Muscle layer of duodenum (tissue), 2 donors: ENCODE results near the gene TADA3.

ENCODE experiments used
- H3K27ac ChIP-seq: one replicate; pipeline ENCODE4 v1.7.0; 2013; ENCODE audit warnings: mild to moderate bottlenecking, low read length
- H3K27me3 ChIP-seq: one replicate; pipeline ENCODE4 v1.7.0; 2013; ENCODE audit warnings: low read depth, mild to moderate bottlenecking, control low read depth, low read length
- H3K36me3 ChIP-seq, 2 donors: one replicate each; pipeline ENCODE4 v1.7.0; 2013; ENCODE audit warnings: low read length in 2 of 2, control low read depth in 1 of 2, mild to moderate bottlenecking in 1 of 2; ENCODE audit not compliant: insufficient read depth in 2 of 2, control insufficient read depth in 1 of 2
- H3K4me1 ChIP-seq, 2 donors: one replicate each; pipeline ENCODE4 v1.7.0; 2013; ENCODE audit warnings: low read length in 2 of 2, mild to moderate bottlenecking in 2 of 2, control low read depth in 1 of 2, moderate library complexity in 1 of 2; ENCODE audit not compliant: insufficient read depth in 2 of 2, control insufficient read depth in 1 of 2
- H3K4me3 ChIP-seq, 2 donors: one replicate each; pipeline ENCODE4 v1.7.0; 2013; ENCODE audit warnings: low read length in 2 of 2, low read depth in 1 of 2, mild to moderate bottlenecking in 1 of 2
- H3K9me3 ChIP-seq, 2 donors: one replicate each; pipeline ENCODE4 v1.7.0; 2013; ENCODE audit warnings: low read length in 2 of 2, control low read depth in 1 of 2, mild to moderate bottlenecking in 1 of 2; ENCODE audit not compliant: control insufficient read depth in 1 of 2
- donor health status: healthy.

The TADA3 gene

GRCh38 chr3:9808345-9809037 lies 16.2 kb upstream of the TADA3 start:
- Histone ChIP-seq H3K9me3 (no peaks in the 10 kb centered on the region), H3K27ac (peak overlapping the region; percentile 78), H3K4me1 (peaks cover 0 to 8% of the 10 kb centered on the region in 2 donors), H3K36me3 (peaks cover 29 to 50% of the 10 kb centered on the region in 2 donors), H3K4me3 (no peak overlapping the region), H3K27me3 (no peaks in the 10 kb centered on the region)

- Histone ChIP-seq H3K36me3 (peaks cover 31 to 52% of the 10 kb centered on the region in 2 donors), H3K27ac (no peak overlapping the region), H3K9me3 (no peaks in the 10 kb centered on the region), H3K4me3 (no peak overlapping the region), H3K4me1 (peaks cover 0 to 8% of the 10 kb centered on the region in 2 donors), H3K27me3 (no peaks in the 10 kb centered on the region)
These were observed 15.7 kb upstream of the TADA3 start for GRCh38 chr3:9807981-9808344.

- Histone ChIP-seq H3K36me3 (peaks cover 32 to 53% of the 10 kb centered on the region in 2 donors), H3K27ac (no peak overlapping the region), H3K4me1 (peaks cover 0 to 8% of the 10 kb centered on the region in 2 donors), H3K27me3 (no peaks in the 10 kb centered on the region), H3K4me3 (no peak overlapping the region), H3K9me3 (no peaks in the 10 kb centered on the region)
These were observed 14.7 kb upstream of the TADA3 start for GRCh38 chr3:9806688-9807589.

- H3K27ac ChIP-seq: no peak overlapping the region
- H3K4me3 ChIP-seq: no peak overlapping the region
- H3K27me3 ChIP-seq: no peaks in the 10 kb centered on the region
- H3K4me1 ChIP-seq: peaks cover 0 to 8% of the 10 kb centered on the region in 2 donors
- no peaks in the 10 kb centered on the region for H3K9me3 ChIP-seq
- H3K36me3 ChIP-seq: peaks cover 38 to 61% of the 10 kb centered on the region in 2 donors
These were observed 13.9 kb upstream of the TADA3 start for GRCh38 chr3:9806137-9806536.

- Histone ChIP-seq H3K4me3 (no peak overlapping the region), H3K36me3 (peaks cover 47 to 73% of the 10 kb centered on the region in 2 donors), H3K27me3 (no peaks in the 10 kb centered on the region), H3K27ac (no peak overlapping the region), H3K9me3 (no peaks in the 10 kb centered on the region), H3K4me1 (no peaks in the 10 kb centered on the region)
These were observed 12.7 kb upstream of the TADA3 start for GRCh38 chr3:9804996-9805395.

GRCh38 chr3:9803494-9803893 lies 11.2 kb upstream of the TADA3 start:
- no peaks in the 10 kb centered on the region for H3K27me3 ChIP-seq
- H3K4me1 ChIP-seq: no peaks in the 10 kb centered on the region
- no peaks in the 10 kb centered on the region for H3K9me3 ChIP-seq
- peaks cover 57 to 86% of the 10 kb centered on the region in 2 donors for H3K36me3 ChIP-seq
- H3K4me3 ChIP-seq: no peak overlapping the region
- H3K27ac ChIP-seq: no peak overlapping the region

- Histone ChIP-seq H3K27ac (no peak overlapping the region), H3K27me3 (no peaks in the 10 kb centered on the region), H3K4me3 (no peak overlapping the region), H3K4me1 (peaks cover 0 to 9% of the 10 kb centered on the region in 2 donors), H3K9me3 (no peaks in the 10 kb centered on the region), H3K36me3 (peaks cover 64 to 78% of the 10 kb centered on the region in 2 donors)
These were observed 8.3 kb upstream of the TADA3 start for GRCh38 chr3:9800529-9800928.

- H3K4me3 ChIP-seq: no peak overlapping the region
- peaks cover 0 to 28% of the 10 kb centered on the region in 2 donors for H3K4me1 ChIP-seq
- no peak overlapping the region for H3K27ac ChIP-seq
- H3K27me3 ChIP-seq: no peaks in the 10 kb centered on the region
- peaks cover 39 to 50% of the 10 kb centered on the region in 2 donors for H3K36me3 ChIP-seq
- H3K9me3 ChIP-seq: no peaks in the 10 kb centered on the region
These were observed 5.1 kb upstream of the TADA3 start for GRCh38 chr3:9797196-9797945.

- H3K9me3 ChIP-seq: no peaks in the 10 kb centered on the region
- H3K27ac ChIP-seq: no peak overlapping the region
- no peak overlapping the region for H3K4me3 ChIP-seq
- H3K27me3 ChIP-seq: no peaks in the 10 kb centered on the region
- peaks cover 29 to 40% of the 10 kb centered on the region in 2 donors for H3K36me3 ChIP-seq
- peaks cover 5 to 41% of the 10 kb centered on the region in 2 donors for H3K4me1 ChIP-seq
These were observed 2.9 kb upstream of the TADA3 start for GRCh38 chr3:9795207-9795606.

- H3K36me3 ChIP-seq: peaks cover 29 to 36% of the 10 kb centered on the region in 2 donors
- no peaks in the 10 kb centered on the region for H3K27me3 ChIP-seq
- no peak overlapping the region for H3K4me3 ChIP-seq
- H3K4me1 ChIP-seq: peaks cover 5 to 41% of the 10 kb centered on the region in 2 donors
- H3K27ac ChIP-seq: no peak overlapping the region
- no peaks in the 10 kb centered on the region for H3K9me3 ChIP-seq
These were observed 2.1 kb upstream of the TADA3 start for GRCh38 chr3:9794400-9794799.
